ENCODE measurements around the gene IRX4.

Gene IRX4

DNA sequence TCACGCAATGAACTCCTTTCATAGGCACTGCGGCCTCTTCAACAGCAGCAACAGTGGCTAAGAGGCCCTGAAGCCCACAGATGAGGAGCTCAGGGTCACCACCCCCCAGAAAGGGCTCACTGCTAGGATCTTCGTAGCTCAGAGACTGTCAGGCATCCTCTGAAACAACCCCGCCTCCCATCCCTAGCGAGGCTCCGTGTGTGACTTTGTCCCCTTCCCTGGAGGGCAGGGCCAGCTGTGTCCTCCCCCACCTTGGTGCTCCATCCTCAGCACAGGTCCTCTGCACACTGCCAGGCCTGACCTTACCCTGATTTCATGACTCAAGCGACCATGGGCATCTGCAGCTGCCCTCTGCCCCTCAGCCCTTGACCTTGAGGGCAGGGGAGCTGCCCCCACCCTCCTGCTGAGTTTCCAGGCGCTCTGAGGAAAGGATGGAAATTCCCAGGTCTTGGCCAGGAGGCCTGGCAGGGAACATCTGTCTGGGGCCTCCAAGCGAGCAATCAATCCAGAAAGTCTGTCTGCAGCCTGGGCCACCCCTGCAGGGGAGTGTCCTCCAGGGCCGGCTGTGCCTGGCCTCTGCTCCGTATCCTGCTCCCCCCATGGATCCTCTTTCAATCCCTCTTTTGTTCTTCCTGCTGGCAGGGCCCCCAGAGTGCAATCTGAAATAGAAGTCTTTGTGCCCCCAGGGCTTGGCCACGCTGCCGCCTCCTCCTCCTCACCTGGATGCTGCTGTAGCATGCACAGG, 6.8 kb upstream of the IRX4 start:
- DNase-seq, result no peak

GRCh38 chr5:1888541-1889251, 6.0 kb upstream of the IRX4 start:
- no peak for DNase-seq

GRCh38 chr5:1887588-1888360, 5.0 kb upstream of the IRX4 start:
- DNase-seq, result no peak

- no peak for DNase-seq
Measured at GRCh38 chr5:1886846-1887587, 4.3 kb upstream of the IRX4 start.

DNA sequence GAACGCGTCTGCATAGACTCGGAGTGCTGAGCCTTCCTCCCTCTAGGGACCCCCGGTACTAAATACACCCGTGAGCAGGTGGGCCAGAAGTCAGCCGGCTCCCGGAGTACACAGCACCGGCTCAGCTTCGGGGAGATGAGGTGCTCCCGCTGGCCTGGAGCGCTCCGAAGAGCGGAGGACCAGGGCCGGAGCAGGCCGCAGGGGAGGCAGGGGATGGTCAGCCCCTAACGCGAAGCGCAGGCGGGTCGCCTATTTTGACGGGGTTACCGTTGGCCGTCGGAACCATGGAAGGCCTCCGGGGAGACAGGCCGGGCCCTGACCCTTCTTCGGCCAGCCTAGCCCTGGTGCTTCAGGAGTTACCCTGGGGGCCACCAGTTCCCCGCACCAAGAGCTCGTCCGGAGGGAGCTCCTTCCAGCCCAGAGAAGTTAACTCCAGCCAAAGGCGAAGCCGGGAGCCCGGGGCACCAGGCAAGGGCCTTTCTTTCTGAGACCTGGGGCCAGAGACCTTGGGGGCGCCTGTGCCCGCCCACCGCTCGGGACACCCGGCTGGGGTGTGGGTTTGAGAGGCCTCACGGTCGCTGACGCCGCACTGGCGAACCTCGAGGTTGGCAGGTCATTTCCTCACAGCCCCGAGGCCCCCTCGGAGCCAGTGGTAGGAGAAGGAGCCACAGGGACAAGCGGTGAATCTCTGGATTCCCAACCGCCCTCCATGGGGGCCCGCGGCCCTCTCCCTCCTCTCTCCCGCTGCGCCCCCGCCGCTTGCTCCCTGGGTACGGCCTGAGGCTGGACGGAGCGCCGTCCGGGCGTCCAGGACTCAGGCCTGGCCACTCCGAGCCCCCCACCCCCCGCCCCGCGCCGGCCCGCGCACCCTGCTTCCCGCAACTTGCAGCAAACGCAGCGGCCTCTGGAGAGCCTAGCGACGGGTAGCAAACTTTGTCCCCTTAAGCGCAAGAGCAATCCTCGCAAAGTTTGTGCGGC, 3.4 kb upstream of the IRX4 start:
- DNase-seq, result no peak

DNA sequence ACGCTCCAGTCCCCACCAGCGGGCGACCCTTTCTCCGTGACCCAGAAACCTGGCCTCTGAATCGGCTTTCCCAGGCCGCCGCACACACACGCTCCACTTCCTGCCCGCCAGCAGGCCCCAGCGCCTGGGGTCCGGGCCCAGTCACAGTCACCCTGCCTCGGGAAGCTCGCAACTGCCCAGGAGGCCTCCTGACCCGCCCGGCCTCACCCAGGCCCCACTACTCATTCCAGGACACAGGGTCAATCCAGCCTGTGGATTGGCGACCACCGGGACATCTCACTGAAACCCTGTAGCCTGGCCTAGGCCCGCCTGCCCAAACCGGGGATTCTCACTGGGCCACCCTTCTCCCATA, 2.7 kb upstream of the IRX4 start:
- DNase-seq, result no peak

DNA sequence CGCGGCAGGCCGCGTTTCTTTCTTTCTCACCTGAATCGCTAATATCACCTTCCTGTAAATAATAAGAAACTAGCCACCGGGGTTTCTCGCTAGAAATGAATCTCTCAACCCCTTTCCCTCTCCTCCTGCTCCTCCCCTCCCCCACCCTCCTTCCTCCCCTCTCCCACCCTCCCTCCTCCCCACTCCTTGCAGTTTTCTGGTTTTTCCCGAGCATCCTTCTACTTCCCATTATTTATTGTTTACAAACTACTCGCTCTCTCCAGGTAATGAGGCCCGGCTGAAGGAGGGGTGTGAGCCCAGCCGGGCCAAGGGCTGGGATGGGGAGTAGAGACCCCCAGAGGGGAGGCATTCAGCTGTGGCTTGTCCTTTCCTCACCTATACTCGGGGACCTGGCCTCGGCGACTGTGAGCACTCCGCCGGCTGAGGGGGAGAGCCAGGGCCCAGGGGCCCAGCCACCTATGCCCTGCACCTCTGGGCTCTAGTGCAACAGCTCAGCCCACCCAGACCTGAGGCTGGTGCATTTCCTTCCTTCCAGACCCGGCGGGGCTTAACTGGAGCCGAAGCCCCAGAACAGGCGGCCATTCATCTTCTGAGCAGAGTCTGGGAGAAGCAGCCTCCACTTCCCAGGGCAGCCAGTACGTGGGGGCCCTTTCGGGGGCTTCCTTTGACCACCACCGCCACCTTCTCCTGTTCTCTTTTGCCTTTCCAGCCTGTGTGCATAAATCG, 2.1 kb upstream of the IRX4 start:
- DNase-seq, result no peak

GRCh38 chr5:1883925-1884677, 1.4 kb upstream of the IRX4 start:
- no peak for DNase-seq

DNA sequence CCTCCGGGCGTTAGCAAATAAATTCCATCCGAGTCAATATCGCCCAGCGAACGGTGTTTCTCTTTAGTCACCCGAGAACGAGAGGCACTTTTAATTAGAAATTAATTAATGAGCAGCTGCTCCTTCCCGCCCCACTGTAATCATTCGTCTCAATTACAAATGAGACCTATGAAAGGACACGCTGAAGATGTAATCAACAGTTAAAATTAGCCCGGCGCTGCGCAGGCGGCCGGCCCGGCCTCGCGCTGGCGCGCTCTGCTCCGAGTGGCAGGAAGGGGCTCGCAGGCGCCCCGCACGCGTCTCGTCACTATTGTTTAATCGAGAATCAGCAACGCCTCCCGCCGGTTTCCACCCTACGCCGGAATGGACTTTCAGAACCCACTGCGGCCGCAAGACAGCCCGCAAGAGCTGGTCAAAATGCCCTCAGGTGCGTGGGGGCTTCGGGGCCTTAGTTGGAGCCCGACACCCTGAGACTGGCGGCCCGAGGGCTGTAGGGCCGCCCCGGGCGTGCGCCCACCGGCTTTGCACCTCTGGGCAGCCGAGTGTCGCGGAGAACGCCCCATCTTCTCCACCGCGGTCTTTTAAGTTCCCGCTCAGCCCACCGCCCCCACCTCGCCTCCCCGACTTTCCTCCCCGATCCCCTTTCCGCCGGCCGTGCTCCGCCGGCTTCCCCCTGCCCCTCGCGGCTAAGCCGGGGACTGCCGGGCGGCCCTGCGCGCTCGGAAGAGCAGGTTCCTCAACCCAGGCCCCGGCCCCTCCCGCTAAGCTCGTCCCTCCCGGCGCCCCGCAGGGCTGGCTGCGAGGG, 597 bp upstream of the IRX4 start:
- no peak for DNase-seq

GRCh38 chr5:1881731-1882336, 891 bp downstream of the IRX4 start:
- no peak for DNase-seq

DNA sequence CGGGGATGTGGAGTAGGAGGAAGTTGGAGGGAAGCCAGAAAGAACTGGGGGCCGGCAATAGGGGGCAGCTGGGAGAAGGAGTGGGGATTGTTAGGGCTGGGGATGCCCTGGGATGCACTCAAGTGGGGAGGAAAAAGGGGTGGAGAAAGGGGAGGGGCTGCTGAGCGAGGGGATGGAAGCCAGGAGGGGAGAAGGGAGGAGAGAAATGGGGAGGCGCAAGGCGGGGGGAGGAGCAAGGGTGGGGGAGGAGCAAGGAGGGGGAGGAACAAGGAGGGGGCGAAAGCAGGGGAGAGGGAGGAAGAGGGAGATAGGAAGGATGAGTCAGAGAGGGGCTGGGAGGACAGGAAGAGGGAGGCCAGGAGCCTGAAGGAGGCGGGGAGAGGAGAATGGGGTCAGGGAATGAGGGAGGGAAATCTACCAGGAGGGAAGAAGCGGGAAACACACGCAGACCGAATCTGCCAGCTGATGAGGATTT, 1.6 kb downstream of the IRX4 start:
- DNase-seq, result no peak

GRCh38 chr5:1880377-1881025, 2.2 kb downstream of the IRX4 start:
- no peak for DNase-seq

DNA sequence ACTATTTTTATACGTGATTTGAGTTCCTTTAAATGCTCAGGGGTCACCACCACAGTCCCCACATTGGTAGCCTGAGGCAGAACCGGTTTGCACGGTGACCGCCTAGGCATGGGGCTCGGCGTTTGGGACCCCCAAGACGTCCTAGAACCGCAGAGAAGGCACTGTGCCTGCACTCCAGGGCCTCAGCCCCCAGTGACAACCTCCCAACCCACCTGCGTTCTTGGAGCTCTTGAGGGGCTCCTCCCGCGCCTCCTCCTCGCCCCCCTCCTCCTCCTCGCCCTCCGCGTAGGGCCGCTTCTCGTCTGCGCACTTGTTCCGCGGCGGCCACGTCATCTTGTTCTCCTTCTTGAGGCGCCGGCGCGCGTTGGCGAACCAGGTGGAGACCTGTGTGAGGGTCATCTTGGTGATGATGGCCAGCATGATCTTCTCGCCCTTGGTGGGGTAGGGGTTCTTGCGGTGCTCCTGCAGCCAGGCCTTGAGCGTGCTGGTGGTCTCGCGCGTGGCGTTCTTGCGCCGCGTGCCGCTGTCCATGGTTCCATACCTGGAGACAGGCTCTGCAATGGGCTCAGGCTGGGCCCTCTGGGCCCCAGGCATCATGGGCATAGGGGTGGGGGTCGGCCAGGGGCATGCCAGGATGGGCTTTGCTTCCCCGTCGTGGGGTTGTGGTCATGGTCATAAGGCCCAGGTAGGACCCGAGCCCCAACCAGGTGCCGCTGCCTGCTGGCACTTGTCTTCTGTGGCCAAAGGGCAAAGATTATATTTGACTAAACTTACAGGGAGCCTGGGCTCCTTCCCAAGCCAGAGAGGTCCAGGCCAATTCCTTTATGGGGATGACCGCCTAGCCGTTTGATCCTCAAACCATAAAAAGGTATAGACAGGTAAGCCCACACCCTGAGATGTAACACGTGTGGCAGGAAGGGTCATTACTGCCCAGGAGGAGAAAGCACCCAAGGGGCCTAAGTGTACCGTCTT, 3.1 kb downstream of the IRX4 start:
- no peak for DNase-seq

DNA sequence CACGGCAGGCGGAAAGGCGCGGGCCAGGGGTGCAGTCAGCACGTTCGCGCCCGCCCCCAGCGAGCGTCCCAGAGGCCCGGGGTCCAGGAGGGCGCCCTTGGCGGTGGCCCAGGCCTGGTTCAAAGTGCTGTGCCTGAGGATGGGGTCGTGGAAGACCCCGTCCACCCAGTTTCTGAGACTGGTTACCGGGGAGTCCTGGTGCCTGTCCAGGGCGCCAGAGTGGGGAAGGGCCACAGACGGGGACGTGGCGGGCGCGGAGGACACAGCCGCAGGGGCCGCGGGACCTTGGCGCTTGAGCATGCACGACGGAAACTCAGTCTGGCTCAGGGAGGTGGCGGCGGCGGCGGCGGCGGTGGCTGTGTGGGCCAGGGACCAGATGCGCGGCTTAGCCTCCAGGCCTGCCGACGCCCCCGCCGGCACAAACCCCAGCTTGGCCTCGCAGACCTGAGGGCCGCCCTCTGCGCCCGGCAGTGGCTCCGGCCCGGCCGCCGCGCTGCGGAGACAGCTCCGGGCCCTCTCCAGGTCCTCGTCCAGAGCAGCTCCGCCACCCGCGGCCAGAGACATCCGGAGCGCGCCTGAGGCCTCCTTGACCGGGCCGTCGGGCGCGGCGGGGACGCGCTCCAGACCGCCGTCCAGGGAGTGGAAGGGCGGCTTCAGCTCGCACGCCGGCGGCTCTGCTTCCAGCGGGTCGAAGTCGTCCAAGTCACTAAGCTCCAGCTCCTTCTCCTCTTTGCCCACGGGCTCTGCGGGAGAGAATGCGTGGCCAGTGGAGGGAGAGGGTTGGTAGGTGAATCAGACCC, 4.5 kb downstream of the IRX4 start:
- DNase-seq, result no peak

GRCh38 chr5:1877103-1878049, 5.3 kb downstream of the IRX4 start:
- no peak for DNase-seq
